SK-N-SH treated with all-trans-retinoic acid at 6 μM for 48 hours (cell line): ENCODE results near the gene ARHGEF7.

ENCODE experiments used
- ATAC-seq: fragments of 200-7000 bp; cut with Tn5 transposase; 3 replicates; pipeline ENCODE4 v1.9.1; 2020; ENCODE audit warnings: mild to moderate bottlenecking, moderate library complexity
- ARNTL ChIP-seq: fragments of 450-650 bp; formaldehyde crosslinking; IDR thresholded peaks from 2 replicates; pipeline ENCODE4 v1.5.0; 2020; ENCODE audit warnings: low read depth, mild to moderate bottlenecking, moderate library complexity, borderline replicate concordance
- BACH2 ChIP-seq: fragments of 250-450 bp; sonication (Bioruptor Pico); IDR thresholded peaks from 2 replicates; pipeline ENCODE4 v1.9.0; 2021; ENCODE audit warnings: mild to moderate bottlenecking, borderline replicate concordance
- CSRNP3 ChIP-seq: fragments of 250-450 bp; sonication (Bioruptor Pico); IDR thresholded peaks from 2 replicates; pipeline ENCODE4 v1.5.1; 2021; ENCODE audit warnings: mild to moderate bottlenecking, moderate library complexity
- ESRRG ChIP-seq: fragments of 250-450 bp; sonication (Bioruptor Pico); IDR thresholded peaks from 2 replicates; pipeline ENCODE4 v1.6.1; 2021; ENCODE audit warnings: mild to moderate bottlenecking
- GLIS3 ChIP-seq: fragments of 250-450 bp; sonication (Bioruptor Pico); IDR thresholded peaks from 2 replicates; pipeline ENCODE4 v1.5.0; 2020; ENCODE audit warnings: mild to moderate bottlenecking, moderate library complexity
- ISL1 ChIP-seq: fragments of 250-450 bp; sonication (Bioruptor Pico); IDR thresholded peaks from 2 replicates; pipeline ENCODE4 v2.1.2; 2022; ENCODE audit warnings: mild to moderate bottlenecking, moderate library complexity
- OSR1 ChIP-seq: fragments of 250-450 bp; sonication (Bioruptor Pico); IDR thresholded peaks from 2 replicates; pipeline ENCODE4 v1.8.0; 2022; ENCODE audit warnings: moderate library complexity, mild to moderate bottlenecking, inconsistent platforms
- PATZ1 ChIP-seq: fragments of 250-450 bp; sonication (Bioruptor Pico); IDR thresholded peaks from 2 replicates; pipeline ENCODE4 v1.8.0; 2020; ENCODE audit warnings: mild to moderate bottlenecking, moderate library complexity, borderline replicate concordance
- POU6F1 ChIP-seq: fragments of 250-450 bp; sonication (Bioruptor Pico); IDR thresholded peaks from 2 replicates; pipeline ENCODE4 v1.8.0; 2021; ENCODE audit warnings: low read depth, mild to moderate bottlenecking, moderate library complexity, borderline replicate concordance
- RARB ChIP-seq: fragments of 250-450 bp; sonication (Bioruptor Pico); IDR thresholded peaks from 2 replicates; pipeline ENCODE4 v1.8.0; 2021; ENCODE audit warnings: mild to moderate bottlenecking, moderate library complexity
- TCF4 ChIP-seq: fragments of 250-450 bp; sonication (Bioruptor Pico); IDR thresholded peaks from 2 replicates; pipeline ENCODE4 v1.8.0; 2021; ENCODE audit warnings: mild to moderate bottlenecking, moderate library complexity, borderline replicate concordance
- TOX ChIP-seq: fragments of 250-450 bp; sonication (Bioruptor Pico); IDR thresholded peaks from 2 replicates; pipeline ENCODE4 v1.8.0; 2021; ENCODE audit warnings: mild to moderate bottlenecking, moderate library complexity, borderline replicate concordance
- TSHZ2 ChIP-seq: fragments of 250-450 bp; sonication (Bioruptor Pico); IDR thresholded peaks from 2 replicates; pipeline ENCODE4 v1.5.0; 2020; ENCODE audit warnings: mild to moderate bottlenecking, moderate library complexity
- ZC3H10 ChIP-seq: fragments of 250-450 bp; sonication (Bioruptor Pico); IDR thresholded peaks from 2 replicates; pipeline ENCODE4 v1.5.1; 2021; ENCODE audit warnings: mild to moderate bottlenecking, moderate library complexity
- ZFP3 ChIP-seq: fragments of 250-450 bp; sonication (Bioruptor Pico); IDR thresholded peaks from 2 replicates; pipeline ENCODE4 v1.5.0; 2020; ENCODE audit warnings: mild to moderate bottlenecking, moderate library complexity
- ZFP30 ChIP-seq: fragments of 450-650 bp; formaldehyde crosslinking; IDR thresholded peaks from 2 replicates; pipeline ENCODE4 v1.5.0; 2022; ENCODE audit warnings: mild to moderate bottlenecking, moderate library complexity
- ZNF70 ChIP-seq: fragments of 450-650 bp; formaldehyde crosslinking; IDR thresholded peaks from 2 replicates; pipeline ENCODE4 v1.5.0; 2020; ENCODE audit warnings: mild to moderate bottlenecking, moderate library complexity

Gene ARHGEF7

GRCh38 chr13:111315347-111315995 lies 200.4 kb downstream of the ARHGEF7 start:
- peak; percentile 15; the same call in 2 of the 3 replicates for ATAC-seq
- TF ChIP-seq ISL1 (CRISPR knock-in tag) (no peak), POU6F1 (CRISPR knock-in tag) (no peak), TSHZ2 (no peak), TCF4 (CRISPR knock-in tag) (no peak), ZNF70 (CRISPR knock-in tag) (no peak), PATZ1 (no peak), CSRNP3 (no peak), RARB (CRISPR knock-in tag) (no peak), ESRRG (CRISPR knock-in tag) (no peak)

GRCh38 chr13:111316161-111316730 lies 201.1 kb downstream of the ARHGEF7 start:
- no peak for ATAC-seq
- TF ChIP-seq OSR1 (CRISPR knock-in tag) = no peak
- no peak for TF ChIP-seq GLIS3
- TF ChIP-seq ZC3H10 (CRISPR knock-in tag) = no peak
- no peak for TF ChIP-seq ISL1 (CRISPR knock-in tag)
- no peak for TF ChIP-seq CSRNP3
- TF ChIP-seq TOX = no peak
- no peak for TF ChIP-seq ZNF70 (CRISPR knock-in tag)
- TF ChIP-seq ZFP3 = no peak
- no peak for TF ChIP-seq BACH2 (CRISPR knock-in tag)
- TF ChIP-seq RARB (CRISPR knock-in tag) = no peak
- TF ChIP-seq ARNTL (CRISPR knock-in tag) = no peak

- TF ChIP-seq ZC3H10 (CRISPR knock-in tag) = no peak
- no peak for TF ChIP-seq ZFP30 (CRISPR knock-in tag)
- TF ChIP-seq TSHZ2 = no peak
- TF ChIP-seq ESRRG (CRISPR knock-in tag) = no peak
- TF ChIP-seq POU6F1 (CRISPR knock-in tag) = no peak
- TF ChIP-seq OSR1 (CRISPR knock-in tag) = no peak
- no peak for TF ChIP-seq BACH2 (CRISPR knock-in tag)
- ATAC-seq = no peak
Observed at GRCh38 chr13:111317042-111317550, 202.0 kb downstream of the ARHGEF7 start.
